Stimulated activated naive CD4-positive, alpha-beta T cell (primary cell): ENCODE measurements around the gene SLC22A16.
"Not testable (repeated sequence)": the region's sequence is repeated elsewhere in the genome, so short reads cannot be mapped to it uniquely, and the experiment has no call there.

ENCODE experiments used
- DNase-seq, 6 experiments: peaks; one replicate each; lab custom pipeline; 2025; lab: John Stamatoyannopoulos, UW

SLC22A16 gene

GRCh38 chr6:110476046-110476849 is at the start of gene SLC22A16:
TSS of gene SLC22A16 (minus strand) at chr6:110476613. CDS start at chr6:110476574, 39 bp downstream.
- DNase-seq, result no peak

GRCh38 chr6:110525001-110525400 is 48.6 kb upstream of the SLC22A16 start:
- no peak for DNase-seq

GRCh38 chr6:110524305-110524704 is 47.9 kb upstream of the SLC22A16 start:
- no peak for DNase-seq

- DNase-seq, result no peak
Measured at GRCh38 chr6:110523451-110524021, 47.1 kb upstream of the SLC22A16 start.

- no peak for DNase-seq
Measured at GRCh38 chr6:110522427-110522826, 46.0 kb upstream of the SLC22A16 start.

GRCh38 chr6:110520992-110521543 is 44.7 kb upstream of the SLC22A16 start:
- no peak for DNase-seq

GRCh38 chr6:110520209-110520965 is 44.0 kb upstream of the SLC22A16 start:
- DNase-seq, result no peak

- no peak for DNase-seq
Measured at GRCh38 chr6:110517601-110518281, 41.3 kb upstream of the SLC22A16 start.

GRCh38 chr6:110517034-110517433 is 40.6 kb upstream of the SLC22A16 start:
- DNase-seq, result no peak

- no peak for DNase-seq
Measured at GRCh38 chr6:110514818-110515217, 38.4 kb upstream of the SLC22A16 start.

GRCh38 chr6:110512991-110513390 is 36.6 kb upstream of the SLC22A16 start:
- no peak for DNase-seq

- not testable (repeated sequence) for DNase-seq
Measured at GRCh38 chr6:110512549-110512948, 36.1 kb upstream of the SLC22A16 start.

- no peak for DNase-seq
Measured at GRCh38 chr6:110511401-110511800, 35.0 kb upstream of the SLC22A16 start.

- no peak for DNase-seq
Measured at GRCh38 chr6:110509617-110510241, 33.3 kb upstream of the SLC22A16 start.

GRCh38 chr6:110504891-110505290 is 28.5 kb upstream of the SLC22A16 start:
- not testable (repeated sequence) for DNase-seq

- no peak for DNase-seq
Measured at GRCh38 chr6:110495949-110496348, 19.5 kb upstream of the SLC22A16 start.

GRCh38 chr6:110493253-110493800 is 16.9 kb upstream of the SLC22A16 start:
- no peak for DNase-seq

- no peak for DNase-seq
Measured at GRCh38 chr6:110492584-110492983, 16.2 kb upstream of the SLC22A16 start.

- DNase-seq, result no peak
Measured at GRCh38 chr6:110491644-110492317, 15.4 kb upstream of the SLC22A16 start.

- no peak for DNase-seq
Measured at GRCh38 chr6:110491299-110491643, 14.9 kb upstream of the SLC22A16 start.

- no peak for DNase-seq
Measured at GRCh38 chr6:110490110-110490509, 13.7 kb upstream of the SLC22A16 start.
